KMS-11 (cell line): ENCODE data around the gene ECI1.

Experiments used
- H2AFZ ChIP-seq: fragments of 200-600 bp; sonication (generic); 2 replicates; pipeline ENCODE4 v1.6.1; 2016; ENCODE audit warnings: antibody characterized with exemption, mixed run types, low read depth
- H3K27ac ChIP-seq: fragments of 200-600 bp; sonication (generic); 2 replicates; pipeline ENCODE4 v1.6.1; 2016; ENCODE audit warnings: mild to moderate bottlenecking, mixed run types
- H3K27me3 ChIP-seq: fragments of 200-600 bp; sonication (generic); 2 replicates; pipeline ENCODE4 v1.6.1; 2017; ENCODE audit warnings: mild to moderate bottlenecking, low read depth, mixed run types, moderate library complexity; ENCODE audit not compliant: insufficient read depth
- H3K36me3 ChIP-seq: fragments of 200-600 bp; sonication (generic); 2 replicates; pipeline ENCODE4 v1.6.1; 2017; ENCODE audit warnings: mild to moderate bottlenecking, mixed run types; ENCODE audit not compliant: insufficient read depth
- H3K4me1 ChIP-seq: fragments of 200-600 bp; sonication (generic); 2 replicates; pipeline ENCODE4 v1.6.1; 2016; ENCODE audit warnings: mild to moderate bottlenecking, low read depth, mixed run types; ENCODE audit not compliant: poor library complexity, severe bottlenecking
- H3K4me2 ChIP-seq: fragments of 200-600 bp; sonication (generic); 2 replicates; pipeline ENCODE4 v1.7.0; 2016; ENCODE audit warnings: mild to moderate bottlenecking, mixed run types
- H3K4me3 ChIP-seq: fragments of 200-600 bp; sonication (generic); IDR thresholded peaks from 2 replicates; pipeline ENCODE4 v1.6.1; 2017; ENCODE audit warnings: low read depth, low read length, mixed read lengths; ENCODE audit not compliant: insufficient read depth
- H3K79me2 ChIP-seq: fragments of 200-600 bp; sonication (generic); 2 replicates; pipeline ENCODE4 v1.6.1; 2016; ENCODE audit warnings: low read depth, mixed run types; ENCODE audit not compliant: insufficient read depth
- H3K9ac ChIP-seq: fragments of 200-600 bp; sonication (generic); 2 replicates; pipeline ENCODE4 v1.6.1; 2016; ENCODE audit warnings: mild to moderate bottlenecking, mixed run types
- H4K20me1 ChIP-seq: fragments of 200-600 bp; sonication (generic); 2 replicates; pipeline ENCODE4 v1.6.1; 2016; ENCODE audit warnings: mild to moderate bottlenecking, mixed run types; ENCODE audit not compliant: insufficient read depth
- TF ChIP-seq, protein P1 (sequence below): fragments of 200-600 bp; sonication (generic); conservative IDR thresholded peaks from 2 replicates; pipeline ENCODE4 v1.6.1; 2017; ENCODE audit warnings: low read depth, mild to moderate bottlenecking, antibody characterized with exemption, low read length, moderate library complexity, mixed read lengths

The ECI1 gene

DNA sequence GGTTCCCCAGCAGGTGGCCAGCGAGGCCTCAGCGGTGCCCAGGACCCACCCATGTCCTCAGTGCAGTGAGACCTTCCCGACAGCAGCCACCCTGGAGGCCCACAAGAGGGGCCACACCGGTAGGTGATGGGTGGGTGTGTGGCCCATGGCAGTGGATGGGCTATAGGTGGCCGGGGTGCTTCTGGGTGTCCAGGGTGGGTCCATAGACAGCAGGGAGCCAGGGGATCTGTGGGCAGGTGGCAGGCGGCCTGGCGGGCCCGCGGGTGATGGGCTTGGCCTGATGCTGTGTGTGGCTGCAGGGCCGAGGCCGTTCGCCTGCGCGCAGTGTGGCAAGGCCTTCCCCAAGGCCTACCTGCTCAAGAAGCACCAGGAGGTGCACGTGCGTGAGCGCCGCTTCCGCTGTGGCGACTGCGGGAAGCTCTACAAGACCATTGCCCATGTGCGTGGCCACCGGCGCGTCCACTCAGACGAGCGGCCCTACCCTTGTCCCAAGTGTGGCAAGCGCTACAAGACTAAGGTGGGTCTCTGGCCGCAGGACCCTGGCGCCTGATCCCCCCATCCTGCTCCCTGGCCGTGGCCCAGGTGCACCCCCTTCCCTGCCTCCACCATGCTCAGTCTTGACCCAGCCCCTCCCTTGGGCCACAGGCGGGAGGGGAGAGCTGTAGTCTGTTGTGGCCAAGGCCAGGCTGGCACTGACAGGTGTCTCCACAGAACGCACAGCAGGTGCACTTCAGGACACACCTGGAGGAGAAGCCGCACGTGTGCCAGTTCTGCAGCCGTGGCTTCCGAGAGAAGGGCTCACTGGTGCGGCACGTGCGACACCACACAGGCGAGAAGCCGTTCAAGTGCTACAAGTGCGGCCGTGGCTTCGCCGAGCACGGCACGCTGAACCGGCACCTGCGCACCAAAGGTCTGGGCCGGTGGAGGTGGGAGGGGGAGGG lies 17.2 kb downstream of the ECI1 start:
- H3K27ac ChIP-seq = no peak overlapping the region
- H3K4me1 ChIP-seq = no peaks in the 10 kb centered on the region

DNA sequence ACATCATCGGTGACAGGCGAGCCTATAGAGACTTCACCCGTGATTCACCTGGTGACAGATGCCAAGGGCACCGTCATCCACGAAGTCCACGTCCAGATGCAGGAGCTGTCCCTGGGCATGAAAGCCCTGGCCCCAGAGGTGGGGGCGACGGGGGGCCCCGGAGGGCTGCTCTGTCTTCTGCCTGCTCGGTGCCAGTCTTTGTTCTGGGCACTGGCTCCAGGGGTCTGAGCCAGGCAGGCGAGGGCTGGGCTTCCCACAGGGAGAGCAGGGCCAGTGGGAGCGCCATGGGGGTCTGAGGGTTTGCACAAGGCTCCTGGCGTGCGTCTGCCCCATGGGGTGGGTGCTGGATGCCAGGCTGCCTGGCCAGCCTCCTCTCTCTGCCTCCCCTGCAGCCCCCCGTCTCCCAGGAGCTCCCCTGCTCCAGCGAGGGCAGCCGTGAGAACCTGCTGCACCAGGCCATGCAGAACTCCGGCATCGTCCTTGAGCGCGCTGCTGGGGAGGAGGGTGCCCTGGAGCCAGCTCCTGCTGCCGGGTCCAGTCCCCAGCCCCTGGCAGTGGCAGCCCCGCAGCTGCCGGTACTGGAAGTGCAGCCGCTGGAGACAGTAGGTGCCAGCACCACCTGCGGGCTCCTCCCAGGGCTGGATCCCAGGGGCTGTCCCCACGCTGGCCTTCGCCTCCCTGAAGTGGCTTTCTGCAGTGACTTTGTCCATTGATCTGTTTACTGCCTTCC lies 18.2 kb downstream of the ECI1 start:
- Histone ChIP-seq H2AFZ (no peak overlapping the region), H4K20me1 (no peaks in the 10 kb centered on the region), H3K36me3 (0 out of 2 replicates have a peak, but pooled peaks cover 4% of the 10 kb centered on the region), H3K4me2 (no peak overlapping the region), H3K27me3 (no peaks in the 10 kb centered on the region), H3K4me3 (no peak overlapping the region), H3K27ac (no peak overlapping the region), H3K9ac (no peak overlapping the region), H3K4me1 (no peaks in the 10 kb centered on the region), H3K79me2 (peaks cover under 1% of the 10 kb centered on the region; the same call in 1 of the 2 replicates)
- TF ChIP-seq, protein P1, sequence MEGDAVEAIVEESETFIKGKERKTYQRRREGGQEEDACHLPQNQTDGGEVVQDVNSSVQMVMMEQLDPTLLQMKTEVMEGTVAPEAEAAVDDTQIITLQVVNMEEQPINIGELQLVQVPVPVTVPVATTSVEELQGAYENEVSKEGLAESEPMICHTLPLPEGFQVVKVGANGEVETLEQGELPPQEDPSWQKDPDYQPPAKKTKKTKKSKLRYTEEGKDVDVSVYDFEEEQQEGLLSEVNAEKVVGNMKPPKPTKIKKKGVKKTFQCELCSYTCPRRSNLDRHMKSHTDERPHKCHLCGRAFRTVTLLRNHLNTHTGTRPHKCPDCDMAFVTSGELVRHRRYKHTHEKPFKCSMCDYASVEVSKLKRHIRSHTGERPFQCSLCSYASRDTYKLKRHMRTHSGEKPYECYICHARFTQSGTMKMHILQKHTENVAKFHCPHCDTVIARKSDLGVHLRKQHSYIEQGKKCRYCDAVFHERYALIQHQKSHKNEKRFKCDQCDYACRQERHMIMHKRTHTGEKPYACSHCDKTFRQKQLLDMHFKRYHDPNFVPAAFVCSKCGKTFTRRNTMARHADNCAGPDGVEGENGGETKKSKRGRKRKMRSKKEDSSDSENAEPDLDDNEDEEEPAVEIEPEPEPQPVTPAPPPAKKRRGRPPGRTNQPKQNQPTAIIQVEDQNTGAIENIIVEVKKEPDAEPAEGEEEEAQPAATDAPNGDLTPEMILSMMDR = no peak

More for the DNA sequence above, 17.2 kb downstream of the ECI1 start:
- Histone ChIP-seq H3K36me3 (0 out of 2 replicates have a peak, but pooled peaks cover 4% of the 10 kb centered on the region), H3K79me2 (no peaks in the 10 kb centered on the region), H3K27me3 (no peaks in the 10 kb centered on the region), H3K4me2 (no peak overlapping the region), H3K9ac (no peak overlapping the region), H2AFZ (no peak overlapping the region), H3K4me3 (no peak overlapping the region), H4K20me1 (no peaks in the 10 kb centered on the region)
- TF ChIP-seq, protein P1 = no peak

DNA sequence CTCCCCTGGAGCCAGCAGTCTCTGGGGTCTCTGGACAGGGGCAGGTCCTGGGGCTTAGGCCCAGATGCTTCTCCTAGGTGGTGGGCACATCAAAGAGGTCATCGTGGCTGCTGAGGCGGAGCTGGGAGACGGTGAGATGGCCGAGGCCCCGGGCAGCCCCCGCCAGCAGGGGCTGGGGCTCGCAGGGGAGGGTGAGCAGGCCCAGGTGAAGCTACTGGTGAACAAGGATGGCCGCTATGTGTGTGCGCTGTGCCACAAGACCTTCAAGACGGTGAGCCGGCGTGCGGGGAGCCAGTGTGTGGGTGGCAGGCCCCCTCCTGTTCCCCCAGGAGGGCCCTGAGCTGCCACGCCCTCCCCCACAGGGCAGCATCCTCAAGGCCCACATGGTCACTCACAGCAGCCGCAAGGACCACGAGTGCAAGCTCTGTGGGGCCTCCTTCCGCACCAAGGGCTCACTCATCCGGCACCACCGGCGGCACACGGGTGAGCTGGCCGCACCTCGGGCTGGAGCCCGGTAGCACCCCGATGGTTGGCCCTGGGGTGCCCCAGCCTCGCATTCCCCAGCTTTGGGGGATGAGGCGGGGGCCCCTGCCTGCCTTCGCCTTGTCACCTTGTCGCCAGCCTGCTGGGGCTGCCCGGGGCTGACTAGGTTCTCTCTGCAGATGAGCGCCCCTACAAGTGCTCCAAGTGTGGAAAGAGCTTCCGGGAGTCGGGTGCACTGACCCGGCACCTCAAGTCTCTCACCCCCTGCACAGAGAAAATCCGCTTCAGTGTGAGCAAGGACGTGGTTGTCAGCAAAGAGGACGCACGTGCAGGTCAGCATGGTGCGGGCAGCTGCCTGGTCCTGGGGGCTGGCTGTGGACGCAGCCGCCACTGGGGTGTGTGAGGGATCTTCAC lies 19.0 kb downstream of the ECI1 start:
- TF ChIP-seq, protein P1 = no peak
- no peaks in the 10 kb centered on the region for H3K27me3 ChIP-seq
- H3K4me3 ChIP-seq = no peak overlapping the region
- no peak overlapping the region for H3K27ac ChIP-seq
- H3K79me2 ChIP-seq = peaks cover 10% of the 10 kb centered on the region; the same call in 1 of the 2 replicates
- H3K4me1 ChIP-seq = no peaks in the 10 kb centered on the region
- H2AFZ ChIP-seq = no peak overlapping the region
- H3K36me3 ChIP-seq = 0 out of 2 replicates have a peak, but pooled peaks cover 4% of the 10 kb centered on the region
- H3K9ac ChIP-seq = no peak overlapping the region
- H3K4me2 ChIP-seq = no peak overlapping the region
- H4K20me1 ChIP-seq = no peaks in the 10 kb centered on the region
